Measurements from ENCODE around the gene RPP25L.

GRCh38 chr9:34590381-34591247 is 21.3 kb downstream of the RPP25L start:
- TF ChIP-seq POLR2A (IDR thresholded peaks at IDR 0.05) = no peak
- TF ChIP-seq CTCF (IDR thresholded peaks at IDR 0.05) = no peak
